ENCODE results near the gene MAPK12.

DNA sequence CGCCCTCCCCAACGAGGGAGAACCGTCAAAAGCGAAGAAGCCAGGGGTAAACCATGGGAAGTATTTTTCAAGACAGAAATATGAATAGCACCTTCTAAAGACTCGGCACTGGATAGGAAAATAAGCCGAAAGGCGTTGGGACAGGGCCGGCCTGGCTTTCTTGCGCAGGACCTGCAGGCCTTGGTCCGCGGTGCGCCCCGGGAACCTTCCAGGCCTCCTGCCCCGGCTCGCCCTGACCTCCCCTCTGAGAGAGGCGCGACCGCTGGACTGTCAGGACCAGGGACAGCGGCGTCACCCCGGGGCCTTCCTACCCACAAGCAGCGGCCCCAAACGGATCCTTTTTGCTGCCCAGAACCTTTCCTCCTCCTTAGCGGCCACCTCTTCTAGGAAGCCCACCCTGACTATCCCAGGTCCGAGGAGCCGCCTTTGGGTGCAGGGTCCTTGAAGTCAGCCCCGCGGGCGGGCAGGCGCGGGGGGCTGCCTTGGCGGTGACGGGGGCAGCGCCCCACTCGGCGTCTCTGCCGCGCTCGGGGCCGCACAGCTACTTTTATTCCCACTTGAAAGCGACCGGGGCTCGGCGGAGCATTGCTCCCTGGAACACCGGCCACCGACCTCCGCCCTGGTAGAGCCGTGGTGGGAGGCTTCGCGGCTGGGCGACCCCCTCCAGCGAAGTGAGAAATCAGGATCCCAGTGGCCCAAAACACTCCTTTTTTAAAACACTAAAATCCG, 9.3 kb upstream of the MAPK12 start:
- no peak for TF ChIP-seq TAF1 (IDR thresholded peaks at IDR 0.05; ENCODE audit: low read depth)
- no peak for TF ChIP-seq EP300 (conservative IDR thresholded peaks at IDR 0.05; ENCODE audit: poor library complexity, severe bottlenecking)
- no peak for TF ChIP-seq POLR2AphosphoS5 (IDR thresholded peaks at IDR 0.05)
- TF ChIP-seq SMC3 (conservative IDR thresholded peaks at IDR 0.05; ENCODE audit: poor library complexity) = no peak
